Stimulated activated CD4-positive, alpha-beta T cell treated with anti-CD3 and anti-CD28 coated beads, Interleukin-12 subunit alpha, Interleukin-12 subunit beta, amount 100 ng/mL, for 4 hours (primary cell): ENCODE measurements around the gene CNPY1.
"Not testable (repeated sequence)": the region's sequence is repeated elsewhere in the genome, so short reads cannot be mapped to it uniquely, and the experiment has no call there.

ENCODE experiments used
- DNase-seq: peaks from one replicate; pipeline ENCODE4 v3.0.0-alpha.2; 2020

CNPY1 gene

DNA sequence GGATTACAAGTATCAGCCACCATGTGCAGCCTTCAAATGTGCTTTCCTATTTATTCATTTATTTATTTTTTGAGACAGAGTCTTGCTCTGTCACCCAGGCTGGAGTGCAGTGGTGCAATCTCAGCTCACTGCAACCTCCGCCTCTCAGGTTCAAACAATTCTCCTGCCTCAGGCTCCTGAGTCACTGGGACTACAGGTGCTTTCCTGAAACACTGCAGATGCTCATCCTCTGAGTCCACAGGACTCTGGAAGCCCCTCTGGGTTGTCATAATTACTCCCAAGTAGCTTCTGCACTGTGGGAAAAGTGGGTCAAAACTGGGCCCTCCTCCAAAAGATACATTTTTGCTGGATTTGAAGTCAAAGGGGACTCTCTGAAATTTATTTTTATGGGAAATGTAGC, at the start of gene CNPY1:
Gene CNPY1 (minus strand): TSS at position 111 of the 400 bp plus-strand sequence. CDS start 630 bp downstream, outside the sequence.
- DNase-seq: not testable (repeated sequence)

DNA sequence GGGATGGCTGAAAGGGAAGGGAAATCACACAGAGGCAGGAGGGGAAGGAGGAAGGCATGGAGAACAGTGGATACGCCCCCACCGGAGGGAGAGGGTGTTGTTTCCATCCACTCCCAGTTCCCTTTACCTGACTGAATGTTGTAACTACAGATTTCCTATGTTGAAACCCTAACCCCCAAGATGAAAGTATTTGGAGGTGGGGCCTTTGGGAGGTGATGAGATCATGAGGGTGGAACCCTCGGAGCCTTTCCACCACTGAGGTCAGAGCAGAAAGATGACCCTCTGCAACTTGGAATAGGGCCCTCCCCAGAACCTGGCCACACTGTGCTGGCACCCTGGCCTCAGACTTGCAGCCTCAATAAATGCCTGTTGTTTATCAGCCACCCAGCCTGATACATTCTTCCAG, 48.6 kb upstream of the CNPY1 start:
- no peak for DNase-seq

DNA sequence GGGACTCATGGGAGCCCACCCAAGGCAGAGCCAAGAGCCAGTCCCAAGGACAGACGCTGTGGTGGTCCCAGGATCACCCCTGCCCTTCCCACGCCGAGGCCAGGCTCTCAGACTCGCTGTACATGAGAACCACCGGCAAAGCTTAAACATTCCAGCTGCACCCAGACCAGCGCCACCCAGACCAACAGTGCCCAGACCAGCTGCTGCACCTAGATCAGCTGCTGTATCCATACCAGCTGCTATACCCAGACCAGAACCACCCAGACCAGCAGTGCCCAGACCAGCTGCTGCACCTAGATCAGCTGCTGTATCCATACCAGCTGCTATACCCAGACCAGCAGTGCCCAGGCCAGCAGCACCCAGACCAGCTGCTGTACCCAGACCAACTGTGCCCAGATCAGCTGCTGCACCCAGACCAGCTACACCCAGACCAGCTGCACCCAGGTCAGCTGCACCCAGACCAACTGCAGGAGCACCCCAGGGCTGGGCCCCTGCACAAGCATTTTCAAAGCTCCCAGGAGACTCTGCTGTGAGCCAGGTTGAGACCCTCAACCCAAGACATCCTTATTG, 47.9 kb upstream of the CNPY1 start:
- DNase-seq: no peak

DNA sequence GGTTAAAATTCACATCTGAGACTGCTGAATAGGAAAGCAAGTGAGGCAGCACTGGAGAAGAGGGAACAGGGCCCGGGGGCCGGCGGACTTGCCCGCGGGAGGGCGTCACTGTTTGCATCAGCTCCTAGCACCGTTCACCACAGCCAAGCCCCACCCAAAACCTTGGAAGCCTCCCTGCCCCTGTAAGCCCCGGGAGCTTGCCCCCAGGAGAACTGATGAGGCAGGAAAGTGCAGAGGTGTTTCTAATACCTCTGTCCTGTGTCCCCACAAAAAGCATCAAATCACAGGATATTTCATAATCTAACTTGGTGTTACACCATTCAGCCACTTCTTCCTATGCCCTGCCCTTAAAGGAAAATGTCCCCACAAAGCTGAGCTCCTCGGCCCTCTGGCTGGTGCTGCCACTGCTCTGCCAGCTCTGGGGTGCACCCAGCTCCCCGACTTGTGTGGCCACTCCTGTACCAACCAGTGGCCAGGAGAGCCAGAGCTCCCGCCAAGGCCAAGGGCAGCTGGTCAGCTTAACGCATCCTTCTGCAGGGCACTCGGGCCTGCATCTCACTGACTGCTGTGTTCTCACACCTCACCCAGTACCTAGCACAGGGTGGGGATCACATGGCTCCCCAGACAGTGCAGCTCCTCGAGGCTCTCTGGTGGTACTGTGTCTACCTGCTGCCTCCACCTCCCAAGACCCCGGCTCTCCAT, 47.3 kb upstream of the CNPY1 start:
- DNase-seq: no peak

DNA sequence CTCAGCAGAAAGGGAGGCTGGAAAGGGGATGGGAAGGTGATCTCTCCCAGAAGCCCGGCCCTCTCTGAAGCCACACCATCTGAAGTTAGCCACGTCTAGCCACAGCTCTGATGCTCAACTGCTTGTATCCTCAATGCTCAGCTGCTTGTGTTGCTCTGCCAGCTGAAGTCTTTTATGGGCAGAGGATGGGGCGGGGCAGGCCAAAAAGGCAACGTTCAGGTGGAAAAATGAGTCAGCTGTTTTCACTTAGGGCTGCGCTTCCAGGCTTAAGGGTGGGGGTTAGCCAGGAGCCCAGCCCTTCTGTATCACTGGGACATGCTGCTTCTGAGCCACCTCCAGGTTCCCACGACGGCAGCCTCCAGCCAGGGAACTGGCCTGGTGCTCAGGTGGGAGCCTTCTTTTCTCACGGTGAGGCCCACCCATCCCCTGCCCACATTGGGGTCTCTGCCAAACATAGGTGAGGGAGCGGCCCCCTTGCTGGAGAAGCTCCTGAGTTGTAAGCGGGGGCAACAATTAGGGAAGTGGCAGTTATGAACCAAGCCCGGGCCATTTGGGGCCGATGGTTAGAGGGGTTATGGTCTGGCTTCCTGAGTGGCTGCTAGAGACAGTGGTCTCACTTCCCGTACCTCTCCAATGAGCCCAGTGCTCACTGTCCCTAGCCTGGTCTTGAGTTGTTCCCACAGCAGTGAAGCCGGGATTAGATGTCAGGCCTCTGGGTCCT, 44.9 kb upstream of the CNPY1 start:
- no peak for DNase-seq

DNA sequence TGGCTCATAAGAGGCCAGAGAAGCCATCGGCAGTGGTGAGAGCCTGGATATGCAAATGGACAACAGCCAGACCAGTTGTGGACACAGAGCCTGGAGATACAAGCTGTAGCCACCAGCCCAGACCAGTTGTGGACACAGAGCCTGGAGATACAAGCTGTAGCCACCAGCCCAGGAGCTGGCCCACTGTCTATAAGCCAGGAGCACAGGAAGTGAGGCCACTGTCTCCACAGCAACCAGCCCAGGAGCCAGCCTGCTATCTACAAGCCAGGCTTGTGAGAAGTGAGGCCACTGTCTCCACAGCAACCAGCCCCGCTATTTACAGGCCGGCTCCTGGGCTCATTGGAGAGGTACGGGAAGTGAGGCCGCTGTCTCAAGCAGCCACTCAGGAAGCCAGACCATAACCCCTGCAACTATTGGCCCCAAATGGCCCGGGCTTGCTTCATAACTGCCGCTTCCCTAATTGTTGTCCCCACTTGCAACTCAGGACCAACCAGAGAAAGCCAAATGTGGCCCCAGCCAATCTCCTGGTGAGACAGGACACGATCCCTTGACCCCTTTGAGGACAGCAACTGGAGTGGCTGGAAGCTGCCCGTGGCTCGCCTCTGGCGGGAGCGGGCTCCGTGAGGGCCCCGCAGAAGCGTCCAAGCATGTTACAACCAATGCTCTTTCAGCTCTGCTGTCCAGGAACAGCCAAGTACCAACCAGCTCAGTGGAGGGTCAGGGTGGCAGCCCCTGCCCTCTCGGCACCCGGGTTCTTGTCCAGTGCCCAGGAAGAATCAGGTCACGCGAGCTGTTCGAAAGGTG, 44.1 kb upstream of the CNPY1 start:
- DNase-seq: no peak

DNA sequence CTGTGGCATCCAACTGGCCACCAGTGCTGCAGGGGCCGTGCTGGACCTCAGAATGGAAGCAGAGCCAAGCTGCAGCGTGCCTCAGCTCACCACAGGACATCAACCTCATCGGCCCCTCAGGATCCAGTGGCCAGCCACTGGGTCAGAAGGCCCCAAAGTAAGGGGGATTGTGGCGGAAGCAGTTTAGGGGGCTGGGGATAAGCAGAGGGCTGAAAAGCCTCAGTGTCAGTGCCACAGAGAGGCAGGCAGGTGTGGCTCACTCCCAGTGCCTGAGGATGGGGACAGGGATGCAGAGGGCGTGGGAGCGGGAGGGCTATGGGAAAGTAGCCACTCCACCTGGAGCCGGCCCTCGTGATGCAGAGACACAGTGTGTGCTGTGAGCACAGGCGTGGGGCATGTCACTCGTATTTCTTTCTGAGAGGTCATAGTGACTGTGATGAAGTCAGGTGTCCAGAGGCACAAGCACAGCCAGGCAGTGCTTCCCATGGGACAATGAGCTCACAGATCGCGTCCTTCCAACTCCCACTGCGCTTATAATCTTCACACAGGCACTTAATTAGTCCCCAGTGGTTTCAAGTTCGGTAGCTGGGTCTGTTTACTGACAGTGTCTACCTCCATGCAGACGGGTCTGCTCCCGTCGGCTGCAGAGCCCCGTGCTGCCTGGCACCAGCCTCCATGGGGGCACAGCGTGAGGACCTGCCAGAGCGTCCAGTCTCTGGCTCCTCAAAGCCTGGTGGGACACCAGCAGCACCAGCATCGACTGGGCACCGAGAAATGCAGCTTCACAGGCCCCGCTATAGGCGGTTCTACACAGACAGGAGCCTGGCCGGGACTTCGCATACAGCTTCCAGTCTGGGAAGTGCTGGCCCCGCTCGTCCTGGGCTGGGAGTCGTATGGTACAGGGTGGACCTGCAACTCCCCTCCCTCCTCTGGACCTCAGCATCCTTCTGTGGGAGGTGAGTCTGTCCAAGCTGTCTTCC, 42.9 kb upstream of the CNPY1 start:
- DNase-seq: no peak

DNA sequence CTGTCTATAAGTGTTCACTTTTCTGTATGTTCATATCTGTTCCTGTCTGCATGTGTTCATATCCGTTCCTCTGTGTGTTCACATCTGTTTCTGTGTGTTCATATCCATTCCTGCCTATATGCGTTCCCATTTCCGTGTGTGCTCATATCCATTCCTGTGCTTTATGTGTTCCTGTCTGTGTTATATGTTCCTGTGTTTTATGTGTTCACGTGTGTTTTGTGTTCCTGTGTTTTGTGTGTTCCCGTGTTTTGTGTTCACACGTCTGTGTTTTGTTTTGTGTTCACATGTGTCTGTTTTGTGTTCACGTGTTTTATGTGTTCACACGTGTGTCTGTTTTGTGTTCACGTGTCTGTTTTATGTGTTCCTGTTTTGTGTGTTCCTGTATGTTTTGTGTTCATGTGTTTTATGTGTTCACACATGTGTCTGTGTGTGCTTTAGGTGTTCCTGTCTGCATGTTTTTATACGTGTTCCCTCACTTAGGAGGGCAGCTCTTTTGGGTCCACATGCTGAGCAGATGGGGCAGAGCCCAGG, 42.2 kb upstream of the CNPY1 start:
- DNase-seq: no peak

DNA sequence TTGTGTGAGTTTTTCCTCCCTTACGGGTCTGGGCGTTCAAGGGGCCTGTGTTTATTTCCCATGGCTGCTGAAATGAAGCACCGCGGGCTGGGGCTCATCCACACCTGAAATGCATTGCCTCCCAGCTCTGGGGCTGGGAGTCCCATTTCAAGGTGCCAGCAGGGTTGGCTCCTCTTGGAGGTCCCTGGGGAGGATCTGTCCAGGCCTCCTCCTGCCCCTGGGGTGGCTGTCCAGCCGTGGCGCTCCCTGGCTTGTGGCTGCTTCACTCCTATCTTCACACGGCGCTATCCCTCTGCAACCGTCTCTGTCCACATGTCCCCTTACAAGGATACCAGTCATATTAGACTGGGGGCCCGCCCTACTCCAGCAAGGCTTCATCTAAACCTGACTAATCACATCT, 41.1 kb upstream of the CNPY1 start:
- DNase-seq: no peak

DNA sequence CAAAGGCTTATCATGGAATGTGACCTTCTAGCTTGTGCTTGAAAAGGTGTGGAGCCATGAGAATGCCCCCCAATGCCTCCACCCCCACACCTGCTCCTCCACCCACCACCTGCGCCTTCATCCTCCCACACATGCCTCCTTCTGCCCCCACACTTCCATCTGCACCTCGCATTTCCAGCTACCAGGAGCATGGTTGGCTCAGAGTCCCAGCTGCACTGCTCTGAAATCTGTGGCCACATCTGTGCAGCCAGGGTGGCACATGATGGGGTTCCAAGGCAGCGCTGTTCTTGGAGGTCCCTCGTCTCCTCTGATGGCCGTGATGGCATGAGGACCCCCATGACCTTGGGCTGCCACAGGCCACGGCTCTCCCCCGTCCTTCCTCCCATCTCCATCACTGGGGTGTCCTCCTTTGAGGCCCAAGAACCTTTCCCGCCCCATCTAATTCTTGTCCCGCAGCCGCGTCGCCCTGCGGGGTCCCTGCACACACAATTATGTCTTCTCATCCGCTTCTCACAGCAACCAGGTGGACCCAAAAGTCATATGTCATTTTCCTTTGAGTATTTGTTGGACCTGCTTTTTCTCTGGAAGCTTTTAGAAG, 40.6 kb upstream of the CNPY1 start:
- no peak for DNase-seq

DNA sequence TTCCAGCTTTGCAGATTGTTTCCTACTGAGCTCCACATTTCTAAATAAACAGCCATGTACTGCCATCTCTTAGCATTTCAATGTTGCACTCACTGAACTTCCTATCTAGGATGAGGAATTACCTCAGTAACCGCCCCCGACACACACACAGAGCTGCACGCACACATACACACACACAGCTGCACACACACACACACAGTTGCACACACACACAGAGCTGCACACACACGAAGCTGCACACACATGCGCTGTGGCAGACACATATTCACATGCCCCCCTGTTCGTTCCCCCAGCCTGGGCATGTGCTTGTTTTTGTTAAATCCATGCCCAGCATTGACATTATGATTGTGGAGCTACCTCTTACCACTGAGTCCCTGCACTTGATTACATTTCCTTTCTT, 39.6 kb upstream of the CNPY1 start:
- DNase-seq: no peak

DNA sequence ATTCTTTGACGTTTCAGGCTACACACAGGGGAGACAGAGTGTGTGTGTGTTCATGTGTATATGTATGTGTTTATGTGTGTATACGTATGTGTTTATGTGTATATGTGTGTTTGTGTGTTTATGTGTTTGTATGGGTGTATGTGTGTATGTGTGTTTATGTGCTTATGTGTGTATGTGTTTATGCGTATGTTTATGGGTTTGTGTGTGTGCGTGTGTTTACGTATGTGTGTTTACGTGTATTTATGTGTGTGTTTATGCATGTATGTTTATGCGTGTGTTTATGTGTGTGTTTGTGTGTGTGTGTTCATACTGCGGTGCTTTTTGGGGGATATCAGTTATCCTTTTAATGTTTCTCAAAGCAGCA, 39.2 kb upstream of the CNPY1 start:
- no peak for DNase-seq

DNA sequence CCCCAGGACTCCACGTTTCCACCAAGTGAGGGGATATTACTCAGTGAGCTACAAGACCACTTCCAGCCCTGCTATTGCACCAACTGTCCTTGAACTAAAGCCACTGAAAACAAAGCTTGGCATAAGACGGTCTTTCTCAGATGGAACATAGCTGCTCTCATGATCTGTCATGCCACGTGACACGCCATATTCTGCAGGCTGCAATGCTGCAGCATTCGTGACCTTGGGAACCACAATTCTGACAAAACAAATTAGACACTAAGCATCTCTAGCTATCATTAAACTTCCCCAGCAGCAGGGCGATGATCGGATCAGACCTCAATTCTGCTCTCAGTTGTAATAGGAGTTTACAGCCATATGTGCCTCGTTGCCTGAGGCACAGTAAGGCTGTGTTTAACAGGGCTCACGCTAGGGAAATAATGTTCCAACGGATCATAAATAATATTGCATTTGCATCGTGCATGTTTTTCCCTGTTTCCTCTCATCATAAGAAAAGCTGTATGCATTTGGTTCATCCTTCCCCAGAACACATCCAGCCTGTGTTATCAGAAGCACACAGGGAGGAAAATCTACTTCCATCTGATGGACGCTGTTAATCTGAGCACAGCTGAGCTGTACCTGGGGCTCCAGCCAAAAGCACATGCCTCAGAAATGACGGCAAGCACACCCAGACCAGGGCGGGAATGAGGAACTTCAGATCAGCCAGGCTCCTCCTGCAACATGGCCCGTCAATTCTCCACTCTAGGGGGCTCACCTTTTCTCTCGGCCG, 38.6 kb upstream of the CNPY1 start:
- DNase-seq: no peak

DNA sequence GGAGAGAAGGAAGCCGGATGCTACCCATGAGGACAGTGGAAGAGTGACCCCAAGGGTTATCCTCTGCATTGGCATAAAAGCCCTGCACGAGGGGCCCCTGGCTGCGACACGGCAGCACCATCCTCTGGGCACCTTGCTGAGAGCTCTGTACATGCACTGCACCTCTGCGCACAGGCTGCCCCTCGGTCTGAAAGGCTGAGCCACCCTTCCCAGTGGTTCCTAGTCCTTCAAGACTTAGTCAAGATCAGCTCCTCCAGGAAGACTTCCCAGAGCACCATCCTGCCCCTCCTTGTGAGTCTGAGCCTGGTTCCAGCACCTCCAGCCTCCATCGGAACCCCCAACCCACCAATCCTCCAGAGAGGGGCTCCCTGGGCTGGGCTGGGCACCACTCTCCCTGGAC, 37.9 kb upstream of the CNPY1 start:
- no peak for DNase-seq

DNA sequence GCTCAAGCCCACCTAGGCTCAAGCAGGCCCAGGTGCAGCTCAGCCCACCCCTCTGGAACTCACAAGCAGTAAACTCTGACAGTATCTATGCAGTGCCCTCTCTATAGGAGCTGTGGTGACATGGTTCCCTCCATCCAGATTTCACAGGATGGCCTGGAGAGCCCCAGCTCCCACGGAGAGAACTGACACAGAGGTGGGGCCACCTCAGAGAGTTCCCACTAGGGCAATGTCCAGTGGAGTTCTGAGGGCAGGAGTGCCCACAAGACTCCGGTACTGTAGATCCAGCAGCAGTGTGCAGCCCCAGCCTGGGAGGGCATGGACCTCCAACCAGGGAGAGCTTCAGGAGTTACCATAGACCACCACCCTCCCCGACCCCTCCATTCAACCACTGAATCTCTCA, 37.3 kb upstream of the CNPY1 start:
- DNase-seq: no peak

DNA sequence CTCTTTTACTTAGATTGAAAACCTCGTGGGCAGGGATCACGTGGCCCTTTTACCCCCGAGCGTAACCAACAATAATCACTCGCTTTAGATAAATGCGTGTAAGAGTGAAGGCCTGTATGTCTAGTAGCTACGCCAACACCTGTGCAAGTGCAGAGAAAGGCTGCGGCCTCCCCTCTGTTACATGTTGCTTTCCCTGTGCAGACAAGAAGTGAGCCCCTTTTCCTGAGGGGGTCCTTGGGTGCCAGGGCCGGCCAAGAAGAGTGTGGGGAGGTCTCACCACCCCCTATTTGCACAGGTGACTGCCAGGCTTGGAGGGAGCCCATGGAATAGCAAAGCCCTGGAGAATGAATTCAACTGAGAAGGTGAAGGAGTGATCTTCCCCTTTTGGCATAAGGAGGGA, 35.6 kb upstream of the CNPY1 start:
- no peak for DNase-seq

DNA sequence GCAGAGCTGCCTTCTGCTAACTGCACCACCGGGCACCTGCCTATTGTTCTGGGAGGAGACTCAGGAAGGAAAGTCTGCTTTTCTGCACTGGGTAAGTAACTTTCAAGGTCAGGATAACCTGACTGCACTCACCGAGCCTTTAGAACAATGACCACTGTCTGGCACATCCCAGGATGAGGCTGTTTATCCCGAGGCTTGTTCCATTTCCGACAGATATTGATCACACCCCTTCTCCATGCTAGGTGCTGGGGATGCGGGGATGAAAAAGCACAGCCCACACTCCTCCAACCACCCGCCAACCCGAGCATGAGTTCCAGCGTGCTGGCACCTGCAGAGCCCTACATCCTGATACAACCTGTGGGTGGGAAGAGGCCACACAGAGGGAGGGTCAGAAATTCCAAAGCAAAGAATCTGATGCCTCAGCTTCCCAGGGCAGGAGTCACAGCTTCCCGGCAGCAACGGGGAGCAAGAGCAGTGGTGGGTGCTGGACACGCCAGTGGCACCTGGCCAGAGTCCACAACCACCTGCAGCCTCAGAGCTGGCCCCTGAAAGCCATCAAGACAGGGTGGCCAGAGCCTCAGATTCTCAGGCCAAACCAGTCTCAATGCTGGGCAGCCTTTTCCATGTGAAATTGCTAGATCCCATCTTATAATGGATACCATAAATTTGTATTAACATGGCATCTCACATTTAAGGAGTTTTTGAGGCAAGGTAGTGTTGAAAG, 34.9 kb upstream of the CNPY1 start:
- DNase-seq: no peak

DNA sequence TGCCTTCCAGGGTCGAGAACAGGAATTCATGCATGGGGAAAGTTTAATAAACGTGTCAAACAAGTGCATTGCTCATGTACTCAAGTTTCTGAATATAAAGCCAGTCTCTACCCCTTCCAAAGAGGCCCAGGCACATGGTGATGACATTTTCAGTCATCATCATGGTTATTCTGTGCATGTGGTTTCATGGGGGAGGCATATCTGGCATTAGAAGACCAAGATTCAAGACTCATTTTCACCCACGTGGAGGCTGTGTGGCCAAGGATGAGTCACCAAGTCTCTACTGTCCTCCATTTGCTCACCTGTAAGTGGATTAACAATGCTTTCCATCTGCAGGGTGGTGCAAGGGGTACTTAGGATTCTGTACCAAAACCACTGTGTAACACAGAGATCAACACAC, 34.0 kb upstream of the CNPY1 start:
- no peak for DNase-seq

DNA sequence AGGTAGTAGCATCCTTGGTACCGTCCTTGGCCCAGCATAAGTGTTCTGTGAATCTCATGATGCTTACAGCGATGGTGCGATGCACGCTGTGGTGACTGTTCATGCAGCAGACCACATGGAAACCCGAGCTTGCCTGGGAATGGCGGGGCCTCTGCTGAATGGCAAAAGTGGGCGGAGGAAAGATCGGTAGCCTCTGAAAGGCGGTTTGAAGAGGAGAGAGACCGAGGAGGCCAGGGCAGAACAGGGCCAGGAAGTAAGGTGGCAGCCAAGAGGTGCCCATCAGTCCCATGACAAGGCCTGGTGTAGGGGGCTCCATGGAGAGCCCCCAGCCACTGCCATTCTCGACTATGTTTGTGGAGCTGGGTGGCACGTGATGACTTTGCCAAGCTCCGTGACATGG, 33.2 kb upstream of the CNPY1 start:
- no peak for DNase-seq

DNA sequence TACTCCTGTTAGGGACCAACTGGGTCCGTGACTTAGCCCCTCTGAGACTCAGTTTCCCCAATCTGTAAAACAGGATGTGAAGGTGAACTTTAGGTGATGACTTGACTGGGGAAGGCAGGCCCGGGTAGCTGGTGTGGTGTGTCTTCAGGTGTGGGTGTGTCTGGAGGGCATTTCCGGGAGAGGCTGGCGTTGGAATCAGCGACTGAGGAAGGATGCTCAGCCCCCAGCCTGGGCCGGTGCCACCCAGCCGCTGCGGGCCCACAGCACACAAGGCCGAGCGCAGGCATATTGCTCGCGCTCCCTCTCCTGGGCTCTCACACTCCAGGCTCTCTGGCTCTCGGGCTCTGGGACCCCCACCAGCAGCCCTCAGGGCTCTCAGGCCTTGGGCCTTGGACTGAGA, 31.7 kb upstream of the CNPY1 start:
- DNase-seq: no peak
